HCT116 (cell line): ENCODE measurements around the gene ERC1. TPM values are rescaled to one million over a fixed set of nuclear protein-coding genes. Genes with fewer than 3 reads are reported as not detected.

Experiments used
- ATAC-seq: fragments of 200-7000 bp; cut with Tn5 transposase; 2 replicates; pipeline ENCODE4 v1.9.1; 2020; ENCODE audit warnings: mild to moderate bottlenecking, moderate library complexity
- BruUV-seq: library from RNA; stranded (reverse); fragments of 400-500 nt; replicated peaks from 2 replicates; lab custom pipeline; 2021; lab: Mats Ljungman, UMichigan
- CTCF ChIA-PET: fragments of 300-600 bp; sonication (Branson Sonifier 250); formaldehyde crosslinking; loops from one replicate; lab custom pipeline; 2021; ENCODE audit warnings: antibody characterized with exemption; lab: Charles Lee
- POLR2A ChIA-PET: fragments of 300-600, 350-600 bp; sonication (Branson Sonifier 250); formaldehyde crosslinking; loops from one replicate; lab custom pipeline; 2021; ENCODE audit warnings: antibody characterized with exemption; lab: Charles Lee
- RAD21 ChIA-PET, 2 experiments: fragments of 300-600 bp; sonication (Branson Sonifier 250); formaldehyde crosslinking; loops; one replicate each; lab custom pipeline; 2023; ENCODE audit warnings: low total read pairs in 2 of 2; ENCODE audit not compliant: uncharacterized antibody in 2 of 2, unreplicated experiment in 2 of 2, low non-redundant PET in 1 of 2; lab: Charles Lee
- DNase-seq: peaks from one replicate; pipeline ENCODE4 v3.0.0-alpha.2; 2010; ENCODE audit warnings: low read depth, low spot score
- H2AFZ ChIP-seq: fragments of 200-600 bp; shearing (Covaris generic), sonication (generic); 2 replicates; pipeline ENCODE4 v1.6.1; 2017; ENCODE audit warnings: low read depth, mixed run types, mixed read lengths, antibody characterized with exemption, low read length; ENCODE audit not compliant: poor library complexity, severe bottlenecking
- H3K27ac ChIP-seq: 2 replicates; pipeline ENCODE4 v1.5.1; 2012; ENCODE audit warnings: low read depth, low read length
- H3K27me3 ChIP-seq: fragments of 200-600 bp; sonication (generic); 2 replicates; pipeline ENCODE4 v1.6.1; 2016; ENCODE audit warnings: mixed run types, low read length, mixed read lengths; ENCODE audit not compliant: insufficient read depth
- H3K36me3 ChIP-seq, 2 experiments: fragments of 200-500 bp in 1 of 2; fragments of 200-600 bp in 1 of 2; sonication (Bioruptor generic) in 1 of 2; sonication (generic) in 1 of 2; 2 replicates each; pipeline versions ENCODE4 v1.5.1 to v1.6.1; 2014 to 2016; ENCODE audit warnings: low read length in 2 of 2, inconsistent platforms in 1 of 2, mixed read lengths in 1 of 2, mixed run types in 1 of 2; ENCODE audit not compliant: insufficient read depth in 2 of 2, control insufficient read depth in 1 of 2
- H3K4me1 ChIP-seq, 2 experiments: fragments of 200-600 bp in 1 of 2; sonication (generic) in 1 of 2; 2 replicates each; pipeline versions ENCODE4 v1.5.1 to v1.6.1; 2012 to 2017; ENCODE audit warnings: low read length in 2 of 2, inconsistent platforms in 1 of 2, mild to moderate bottlenecking in 1 of 2, mixed read lengths in 1 of 2, mixed run types in 1 of 2, moderate library complexity in 1 of 2; ENCODE audit not compliant: insufficient read depth in 2 of 2, control insufficient read depth in 1 of 2
- H3K4me2 ChIP-seq: fragments of 200-600 bp; sonication (generic); 2 replicates; pipeline ENCODE4 v1.6.1; 2017; ENCODE audit warnings: mixed run types, low read length, mixed read lengths
- H3K4me3 ChIP-seq, 2 experiments: fragments of 200-600 bp in 1 of 2; sonication (generic) in 1 of 2; replicated peaks in 1 of 2; 2 replicates each; pipeline ENCODE4 v1.5.1; 2011 to 2016; ENCODE audit warnings: low read length in 2 of 2, control low read depth in 1 of 2, low read depth in 1 of 2, mild to moderate bottlenecking in 1 of 2, mixed read lengths in 1 of 2, mixed run types in 1 of 2
- H3K79me2 ChIP-seq: fragments of 200-600 bp; sonication (generic); 2 replicates; pipeline ENCODE4 v1.6.1; 2017; ENCODE audit warnings: mild to moderate bottlenecking, mixed run types, low read length, moderate library complexity, mixed read lengths; ENCODE audit not compliant: insufficient read depth
- H3K9ac ChIP-seq: fragments of 200-600 bp; sonication (generic); 2 replicates; pipeline ENCODE4 v1.6.1; 2016; ENCODE audit warnings: low read length, mixed read lengths
- H3K9me2 ChIP-seq: fragments of 200-600 bp; sonication (generic), shearing (Covaris generic); 2 replicates; pipeline ENCODE4 v1.6.1; 2017; ENCODE audit warnings: mixed run types, mild to moderate bottlenecking, moderate library complexity; ENCODE audit not compliant: insufficient read depth
- H3K9me3 ChIP-seq, 2 experiments: fragments of 200-500 bp in 1 of 2; fragments of 200-600 bp in 1 of 2; sonication (Bioruptor generic) in 1 of 2; sonication (generic) in 1 of 2; 2 replicates each; pipeline ENCODE4 v1.6.1; 2014 to 2017; ENCODE audit warnings: low read length in 2 of 2, mixed read lengths in 2 of 2, inconsistent platforms in 1 of 2, low read depth in 1 of 2, mild to moderate bottlenecking in 1 of 2, mixed run types in 1 of 2, moderate library complexity in 1 of 2; ENCODE audit not compliant: control insufficient read depth in 1 of 2, insufficient read depth in 1 of 2
- H4K20me1 ChIP-seq: fragments of 200-600 bp; sonication (generic), shearing (Covaris generic); 2 replicates; pipeline ENCODE4 v1.6.1; 2017; ENCODE audit warnings: mixed run types, mild to moderate bottlenecking, moderate library complexity; ENCODE audit not compliant: insufficient read depth
- EZH2phosphoT487 ChIP-seq: fragments of 200-600 bp; IDR thresholded peaks from 2 replicates; pipeline ENCODE4 v1.6.1; 2018; ENCODE audit warnings: antibody characterized with exemption, borderline replicate concordance
- RAD21 ChIP-seq: IDR thresholded peaks from 2 replicates; pipeline ENCODE4 v1.6.1; 2012; ENCODE audit warnings: low read depth, mild to moderate bottlenecking
- SIN3A ChIP-seq: IDR thresholded peaks from 2 replicates; pipeline ENCODE4 v1.6.1; 2012; ENCODE audit warnings: low read depth
- SP1 ChIP-seq: IDR thresholded peaks from 2 replicates; pipeline ENCODE4 v1.6.1; 2012; ENCODE audit warnings: low read depth
- YY1 ChIP-seq: IDR thresholded peaks from 2 replicates; pipeline ENCODE4 v1.6.1; 2011; ENCODE audit warnings: low read length, low read depth, moderate library complexity, mild to moderate bottlenecking; ENCODE audit not compliant: insufficient replicate concordance; ENCODE audit errors: extremely low read depth
- intact Hi-C: fragments of 100-400 bp; cut with micrococcal nuclease; formaldehyde crosslinking; loops from 2 replicates; pipeline ENCODE4 v1.10.0; 2022
- total RNA-seq: library from RNA; stranded (reverse); gene quantifications from one replicate; pipeline ENCODE4 v1.2.1, GENCODE V29; 2021; ENCODE audit not compliant: unreplicated experiment
- TF ChIP-seq, protein P1 (sequence below): IDR thresholded peaks from 2 replicates; pipeline ENCODE4 v1.6.1; 2012; ENCODE audit warnings: low read depth
- TF ChIP-seq, protein P2 (sequence below): IDR thresholded peaks from 2 replicates; pipeline ENCODE4 v1.6.1; 2012

Gene ERC1
- total RNA-seq, 1 experiment from 2014 or later: 41.9 TPM

DNA sequence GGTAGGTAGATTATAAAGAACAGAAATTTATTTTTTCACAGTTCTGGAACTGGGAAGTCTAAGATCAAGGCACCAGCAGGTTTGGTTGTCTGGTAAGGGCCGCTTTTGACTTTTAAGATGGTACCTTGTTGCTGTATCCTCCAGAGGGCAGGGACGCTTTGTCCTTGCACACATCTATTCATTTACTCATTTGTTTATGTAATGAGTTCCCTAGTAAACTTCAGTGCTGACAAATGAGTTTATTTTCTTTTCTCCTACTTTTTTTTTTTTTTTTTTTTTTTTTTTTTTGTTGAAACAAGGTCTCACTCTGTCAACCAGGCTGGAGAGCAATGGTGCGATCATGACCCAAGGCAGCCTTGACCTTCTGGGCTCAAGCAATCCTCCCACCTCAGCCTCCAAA is 407.6 kb downstream of the ERC1 start:
- Histone ChIP-seq H4K20me1 (no peaks in the 10 kb centered on the region), H3K4me2 (no peak overlapping the region), H3K9me2 (no peaks in the 10 kb centered on the region), H3K27me3 (no peaks in the 10 kb centered on the region), H3K4me3 (no peak overlapping the region), H2AFZ (no peak overlapping the region), H3K27ac (no peak overlapping the region), H3K4me1 (no peaks in the 10 kb centered on the region), H3K9me3 (no peaks in the 10 kb centered on the region), H3K36me3 (no peaks in the 10 kb centered on the region), H3K9ac (no peak overlapping the region), H3K79me2 (no peaks in the 10 kb centered on the region)
- no peak for ATAC-seq
- ChIA-PET POLR2A (no interaction called here), RAD21 (no interaction called here), CTCF (no interaction called here)
- no peak for DNase-seq
- BruUV-seq: no TSS peak
- intact Hi-C loops: no loop called here
- TF ChIP-seq, protein P1, sequence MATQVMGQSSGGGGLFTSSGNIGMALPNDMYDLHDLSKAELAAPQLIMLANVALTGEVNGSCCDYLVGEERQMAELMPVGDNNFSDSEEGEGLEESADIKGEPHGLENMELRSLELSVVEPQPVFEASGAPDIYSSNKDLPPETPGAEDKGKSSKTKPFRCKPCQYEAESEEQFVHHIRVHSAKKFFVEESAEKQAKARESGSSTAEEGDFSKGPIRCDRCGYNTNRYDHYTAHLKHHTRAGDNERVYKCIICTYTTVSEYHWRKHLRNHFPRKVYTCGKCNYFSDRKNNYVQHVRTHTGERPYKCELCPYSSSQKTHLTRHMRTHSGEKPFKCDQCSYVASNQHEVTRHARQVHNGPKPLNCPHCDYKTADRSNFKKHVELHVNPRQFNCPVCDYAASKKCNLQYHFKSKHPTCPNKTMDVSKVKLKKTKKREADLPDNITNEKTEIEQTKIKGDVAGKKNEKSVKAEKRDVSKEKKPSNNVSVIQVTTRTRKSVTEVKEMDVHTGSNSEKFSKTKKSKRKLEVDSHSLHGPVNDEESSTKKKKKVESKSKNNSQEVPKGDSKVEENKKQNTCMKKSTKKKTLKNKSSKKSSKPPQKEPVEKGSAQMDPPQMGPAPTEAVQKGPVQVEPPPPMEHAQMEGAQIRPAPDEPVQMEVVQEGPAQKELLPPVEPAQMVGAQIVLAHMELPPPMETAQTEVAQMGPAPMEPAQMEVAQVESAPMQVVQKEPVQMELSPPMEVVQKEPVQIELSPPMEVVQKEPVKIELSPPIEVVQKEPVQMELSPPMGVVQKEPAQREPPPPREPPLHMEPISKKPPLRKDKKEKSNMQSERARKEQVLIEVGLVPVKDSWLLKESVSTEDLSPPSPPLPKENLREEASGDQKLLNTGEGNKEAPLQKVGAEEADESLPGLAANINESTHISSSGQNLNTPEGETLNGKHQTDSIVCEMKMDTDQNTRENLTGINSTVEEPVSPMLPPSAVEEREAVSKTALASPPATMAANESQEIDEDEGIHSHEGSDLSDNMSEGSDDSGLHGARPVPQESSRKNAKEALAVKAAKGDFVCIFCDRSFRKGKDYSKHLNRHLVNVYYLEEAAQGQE: no peak
- 0 out of 2 replicates have a peak, but pooled peaks have one; percentile 7 for TF ChIP-seq RAD21

DNA sequence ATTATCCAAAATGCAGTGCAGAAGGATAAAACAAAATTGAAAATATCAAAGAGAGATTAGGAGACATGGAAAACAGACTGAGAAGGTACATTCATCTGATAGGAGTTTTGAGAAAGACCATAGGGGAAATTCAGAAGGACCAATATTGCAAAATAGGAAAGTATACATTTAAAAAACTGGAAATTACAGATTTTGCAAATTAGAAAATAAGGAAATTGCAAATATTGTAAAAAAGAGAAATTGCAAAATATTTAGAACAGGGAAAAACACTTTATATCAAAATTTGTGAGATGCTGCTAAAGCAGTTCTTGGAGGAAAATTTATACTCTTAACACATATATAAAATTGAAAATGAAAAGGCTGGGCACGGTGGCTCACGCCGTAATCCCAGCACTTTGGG is 410.9 kb downstream of the ERC1 start:
- Histone ChIP-seq H3K9ac (no peak overlapping the region), H4K20me1 (no peaks in the 10 kb centered on the region), H3K4me1 (no peaks in the 10 kb centered on the region), H3K9me2 (no peaks in the 10 kb centered on the region), H3K27ac (no peak overlapping the region), H3K79me2 (no peaks in the 10 kb centered on the region), H3K36me3 (no peaks in the 10 kb centered on the region), H3K4me3 (no peak overlapping the region), H3K4me2 (no peak overlapping the region), H3K9me3 (no peaks in the 10 kb centered on the region), H3K27me3 (no peaks in the 10 kb centered on the region), H2AFZ (no peak overlapping the region)
- ChIA-PET CTCF (no interaction called here), POLR2A (no interaction called here), RAD21 (no interaction called here)
- no peak for DNase-seq
- intact Hi-C loops: no loop called here
- ATAC-seq: no peak
- no peak for TF ChIP-seq YY1
- TF ChIP-seq SIN3A: no peak
- no peak for TF ChIP-seq EZH2phosphoT487
- TF ChIP-seq, protein P1: no peak
- no peak for TF ChIP-seq SP1
- TF ChIP-seq, protein P2, sequence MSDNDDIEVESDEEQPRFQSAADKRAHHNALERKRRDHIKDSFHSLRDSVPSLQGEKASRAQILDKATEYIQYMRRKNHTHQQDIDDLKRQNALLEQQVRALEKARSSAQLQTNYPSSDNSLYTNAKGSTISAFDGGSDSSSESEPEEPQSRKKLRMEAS: no peak
- no TSS peak for BruUV-seq
